H1 (cell line): ENCODE measurements around the gene B3GALT5. TPM values are rescaled to one million over a fixed set of nuclear protein-coding genes. Genes with fewer than 3 reads are reported as not detected.

Experiments used
- CTCF ChIA-PET: fragments of 300-600 bp; sonication (Branson Sonifier 250); formaldehyde crosslinking; loops from one replicate; lab custom pipeline; 2021; ENCODE audit not compliant: partially characterized antibody; lab: Charles Lee
- POLR2A ChIA-PET: fragments of 300-600 bp; sonication (Branson Sonifier 250); formaldehyde crosslinking; loops from one replicate; lab custom pipeline; 2021; ENCODE audit warnings: inconsistent platforms; ENCODE audit not compliant: partially characterized antibody; lab: Charles Lee
- DNase-seq, 2 experiments: peaks; one replicate each; pipeline versions ENCODE4 v3.0.0 to v3.0.0-alpha.2; 2010 to 2022; ENCODE audit warnings: low spot score in 2 of 2, low read depth in 1 of 2, mixed read lengths in 1 of 2
- FAIRE-seq: peaks from 2 replicates; lab custom pipeline; 2011; peaks lifted over from hg19 to GRCh38; lab: Jason Lieb, UNC
- H2AFZ ChIP-seq: 2 replicates; pipeline ENCODE4 v1.8.1; 2012; ENCODE audit warnings: low read length, inconsistent platforms
- H2AK5ac ChIP-seq: 2 replicates; pipeline ENCODE4 v1.6.1; 2013; ENCODE audit warnings: low read depth, low read length
- H2BK120ac ChIP-seq: replicated peaks from 2 replicates; pipeline ENCODE3; 2013; ENCODE audit warnings: low read depth, low read length, inconsistent platforms
- H2BK12ac ChIP-seq: 2 replicates; pipeline ENCODE4 v1.6.1; 2013; ENCODE audit warnings: low read depth, low read length
- H2BK15ac ChIP-seq: 2 replicates; pipeline ENCODE4 v1.6.1; 2013; ENCODE audit warnings: low read length
- H2BK20ac ChIP-seq: 2 replicates; pipeline ENCODE4 v1.6.1; 2013; ENCODE audit warnings: low read length
- H2BK5ac ChIP-seq: 2 replicates; pipeline ENCODE4 v1.6.1; 2013; ENCODE audit warnings: low read depth, low read length
- H3K14ac ChIP-seq: 2 replicates; pipeline ENCODE4 v1.6.1; 2013; ENCODE audit warnings: inconsistent platforms; ENCODE audit not compliant: insufficient read length
- H3K18ac ChIP-seq: 2 replicates; pipeline ENCODE4 v1.6.1; 2013; ENCODE audit warnings: low read length; ENCODE audit errors: extremely low read depth
- H3K23ac ChIP-seq: 2 replicates; pipeline ENCODE4 v1.6.1; 2013; ENCODE audit warnings: inconsistent platforms; ENCODE audit not compliant: insufficient read length
- H3K23me2 ChIP-seq: 2 replicates; pipeline ENCODE4 v1.6.1; 2013; ENCODE audit warnings: low read depth, low read length
- H3K27ac ChIP-seq: 2 replicates; pipeline ENCODE4 v1.6.1; 2011; ENCODE audit warnings: low read depth, low read length, inconsistent platforms
- H3K27me3 ChIP-seq, 4 experiments: replicated peaks in 1 of 4; 1 replicate in 1 of 4; 2 replicates in 3 of 4; pipeline versions ENCODE4 v1.6.1 to v1.8.1; 2011 to 2013; ENCODE audit warnings: low read length in 3 of 4, mild to moderate bottlenecking in 3 of 4, inconsistent platforms in 2 of 4, mixed read lengths in 2 of 4, moderate library complexity in 1 of 4; ENCODE audit not compliant: control insufficient read depth in 3 of 4, insufficient read depth in 3 of 4; ENCODE audit errors: extremely low read depth in 1 of 4
- H3K36me3 ChIP-seq, 4 experiments: 2 replicates each; pipeline versions ENCODE4 v1.6.1 to v1.8.1; 2011 to 2013; ENCODE audit warnings: mild to moderate bottlenecking in 4 of 4, low read length in 3 of 4, moderate library complexity in 2 of 4, control low read depth in 1 of 4, inconsistent platforms in 1 of 4; ENCODE audit not compliant: insufficient read depth in 4 of 4, control insufficient read depth in 2 of 4
- H3K4ac ChIP-seq: replicated peaks from 2 replicates; pipeline ENCODE3; 2013; ENCODE audit warnings: low read length, low read depth, mixed read lengths, inconsistent platforms; ENCODE audit not compliant: insufficient read length
- H3K4me1 ChIP-seq, 4 experiments: replicated peaks in 1 of 4; 1 replicate in 1 of 4; 2 replicates in 3 of 4; pipeline versions ENCODE4 v1.6.1 to v1.8.1; 2011 to 2013; ENCODE audit warnings: low read length in 3 of 4, inconsistent platforms in 2 of 4, mixed read lengths in 1 of 4; ENCODE audit not compliant: insufficient read depth in 4 of 4, control insufficient read depth in 3 of 4
- H3K4me2 ChIP-seq, 2 experiments: 2 replicates each; pipeline versions ENCODE4 v1.6.1 to v1.8.1; 2011 to 2013; ENCODE audit warnings: low read depth in 2 of 2, low read length in 2 of 2, control low read depth in 1 of 2, inconsistent platforms in 1 of 2, mild to moderate bottlenecking in 1 of 2; ENCODE audit not compliant: insufficient read depth in 1 of 2
- H3K4me3 ChIP-seq, 4 experiments: fragments of 200-600, 300-600 bp in 1 of 4; sonication (generic), shearing (Covaris generic), sonication (Bioruptor Twin) in 1 of 4; 2 replicates each; pipeline versions ENCODE4 v1.5.1 to v1.8.1; 2011 to 2016; ENCODE audit warnings: low read length in 4 of 4, low read depth in 3 of 4, control low read depth in 2 of 4, inconsistent platforms in 2 of 4, mild to moderate bottlenecking in 2 of 4, mixed read lengths in 1 of 4, moderate library complexity in 1 of 4; ENCODE audit not compliant: insufficient read depth in 2 of 4; ENCODE audit errors: extremely low read depth in 1 of 4
- H3K56ac ChIP-seq: replicated peaks from 2 replicates; pipeline ENCODE3; 2013; ENCODE audit warnings: low read depth, mild to moderate bottlenecking, mixed read lengths, low read length, inconsistent platforms; ENCODE audit not compliant: insufficient read length
- H3K79me1 ChIP-seq: 2 replicates; pipeline ENCODE4 v1.6.1; 2013; ENCODE audit warnings: low read depth, low read length, control low read depth
- H3K79me2 ChIP-seq, 2 experiments: 2 replicates each; pipeline versions ENCODE4 v1.6.1 to v1.8.1; 2012 to 2013; ENCODE audit warnings: low read length in 2 of 2, mild to moderate bottlenecking in 2 of 2, inconsistent platforms in 1 of 2; ENCODE audit not compliant: insufficient read depth in 2 of 2, control insufficient read depth in 1 of 2
- H3K9ac ChIP-seq, 4 experiments: replicated peaks in 1 of 4; 1 replicate in 1 of 4; 2 replicates in 3 of 4; pipeline versions ENCODE4 v1.6.1 to v1.8.1; 2011 to 2013; ENCODE audit warnings: low read depth in 3 of 4, low read length in 3 of 4, control low read depth in 2 of 4, mild to moderate bottlenecking in 2 of 4, moderate library complexity in 2 of 4, inconsistent platforms in 1 of 4; ENCODE audit errors: extremely low read depth in 1 of 4
- H3K9me3 ChIP-seq, 2 experiments: 2 replicates each; pipeline versions ENCODE4 v1.6.1 to v1.8.1; 2012 to 2013; ENCODE audit warnings: mild to moderate bottlenecking in 2 of 2, moderate library complexity in 2 of 2, control low read depth in 1 of 2, inconsistent platforms in 1 of 2, low read depth in 1 of 2, low read length in 1 of 2, mixed read lengths in 1 of 2; ENCODE audit not compliant: insufficient read depth in 2 of 2
- H4K20me1 ChIP-seq, 2 experiments: replicated peaks in 1 of 2; 2 replicates each; pipeline versions ENCODE3 to v1.8.1; 2011 to 2013; ENCODE audit warnings: inconsistent platforms in 2 of 2, low read length in 2 of 2, mild to moderate bottlenecking in 1 of 2; ENCODE audit not compliant: insufficient read depth in 2 of 2, control insufficient read depth in 1 of 2
- H4K5ac ChIP-seq: 2 replicates; pipeline ENCODE4 v1.6.1; 2013; ENCODE audit warnings: low read length, low read depth, mixed read lengths, inconsistent platforms; ENCODE audit not compliant: insufficient read length
- H4K8ac ChIP-seq: 2 replicates; pipeline ENCODE4 v1.8.0; 2013; ENCODE audit warnings: mild to moderate bottlenecking, moderate library complexity, low read length, inconsistent platforms; ENCODE audit not compliant: insufficient read depth; ENCODE audit errors: extremely low read depth
- H4K91ac ChIP-seq: replicated peaks from 2 replicates; pipeline ENCODE3; 2013; ENCODE audit warnings: low read length, mixed read lengths, inconsistent platforms; ENCODE audit not compliant: insufficient read length
- ASH2L ChIP-seq: fragments of 200-600, 300-600 bp; sonication (generic); IDR thresholded peaks from one replicate; pipeline ENCODE4 v1.7.1; 2017; ENCODE audit warnings: low read length
- ATF3 ChIP-seq: IDR thresholded peaks from 2 replicates; pipeline ENCODE4 v1.6.1; 2011; ENCODE audit warnings: low read depth, mild to moderate bottlenecking, low read length; ENCODE audit not compliant: insufficient read depth
- BACH1 ChIP-seq: IDR thresholded peaks from 2 replicates; pipeline ENCODE4 v1.6.1; 2012; ENCODE audit warnings: low read length, improper control_type of control experiment
- CTBP2 ChIP-seq: IDR thresholded peaks from 2 replicates; pipeline ENCODE4 v1.7.0; 2011; ENCODE audit warnings: borderline replicate concordance, mild to moderate bottlenecking, moderate library complexity, mixed read lengths, low read length; ENCODE audit not compliant: insufficient read depth, insufficient read length
- JUN ChIP-seq: IDR thresholded peaks from 2 replicates; pipeline ENCODE4 v1.6.1; 2011; ENCODE audit warnings: low read depth, mild to moderate bottlenecking, improper control_type of control experiment, low read length
- KDM5A ChIP-seq: fragments of 200-600 bp; IDR thresholded peaks from 2 replicates; pipeline ENCODE4 v1.7.1; 2012; ENCODE audit warnings: mild to moderate bottlenecking, low read length, inconsistent platforms, mixed read lengths
- RFX5 ChIP-seq: IDR thresholded peaks from 2 replicates; pipeline ENCODE4 v1.6.1; 2011; ENCODE audit warnings: low read depth, low read length, improper control_type of control experiment, borderline replicate concordance
- SP1 ChIP-seq: IDR thresholded peaks from 2 replicates; pipeline ENCODE4 v1.6.1; 2011; ENCODE audit warnings: low read depth, low read length
- SP4 ChIP-seq: IDR thresholded peaks from 2 replicates; pipeline ENCODE4 v1.6.1; 2012; ENCODE audit warnings: low read length, inconsistent platforms
- SRF ChIP-seq: IDR thresholded peaks from 2 replicates; pipeline ENCODE4 v1.6.1; 2011; ENCODE audit warnings: mild to moderate bottlenecking, low read depth, low read length, moderate library complexity
- TCF12 ChIP-seq: IDR thresholded peaks from 2 replicates; pipeline ENCODE4 v1.6.1; 2011; ENCODE audit warnings: low read depth, mild to moderate bottlenecking, low read length
- ZNF274 ChIP-seq: IDR thresholded peaks from 2 replicates; pipeline ENCODE4 v1.7.0; 2012; ENCODE audit warnings: low read length, borderline replicate concordance; ENCODE audit errors: extremely low read depth
- WGBS, 2 experiments: shearing (Covaris generic) in 1 of 2; methylation state at CpG; one replicate each; pipeline versions ENCODE4 v1.1.6 to v1.1.7; 2013 to 2015; ENCODE audit warnings: low lambda C conversion rate in 2 of 2, mixed read lengths in 2 of 2, inconsistent platforms in 1 of 2, low coverage in 1 of 2, missing lambda C conversion rate in 1 of 2; ENCODE audit not compliant: insufficient replicate concordance in 2 of 2, insufficient coverage in 1 of 2, insufficient read length in 1 of 2; ENCODE audit errors: extremely low coverage in 1 of 2, missing lambda C conversion rate in 1 of 2; 5-methylcytosine and 5-hydroxymethylcytosine counted together
- polyA plus RNA-seq, 7 experiments: library from polyadenylated mRNA; depleted of rRNA in 3 of 7; stranded (reverse) in 5 of 7; unstranded in 2 of 7; fragments of >200 nt in 5 of 7; fragments of 200-250 nt in 2 of 7; gene quantifications; 1 replicate in 5 of 7; 2 replicates in 1 of 7; 4 replicates in 1 of 7; pipeline versions ENCODE4 v1.2.1 to v1.2.3, GENCODE V29; 2011 to 2013; ENCODE audit warnings: missing spikeins in 2 of 7, mixed read lengths in 2 of 7
- total RNA-seq: library from RNA; stranded (reverse); fragmentation: NEBNext Ultra II Directional; extraction: Animal tissue kit (Norgen Biotek cat#: 25700); gene quantifications from 2 replicates; pipeline ENCODE4 v1.2.1, GENCODE V29; 2021
- TF ChIP-seq, protein P1 (sequence below): IDR thresholded peaks from 2 replicates; pipeline ENCODE4 v1.6.1; 2011; ENCODE audit warnings: low read length, improper control_type of control experiment

The B3GALT5 gene
- total and polyA plus RNA-seq, 2 of the 8 experiments (the other 6 are each of a cell fraction or from before 2014, with no cell fraction given) = 11.9 to 25.1 TPM

DNA sequence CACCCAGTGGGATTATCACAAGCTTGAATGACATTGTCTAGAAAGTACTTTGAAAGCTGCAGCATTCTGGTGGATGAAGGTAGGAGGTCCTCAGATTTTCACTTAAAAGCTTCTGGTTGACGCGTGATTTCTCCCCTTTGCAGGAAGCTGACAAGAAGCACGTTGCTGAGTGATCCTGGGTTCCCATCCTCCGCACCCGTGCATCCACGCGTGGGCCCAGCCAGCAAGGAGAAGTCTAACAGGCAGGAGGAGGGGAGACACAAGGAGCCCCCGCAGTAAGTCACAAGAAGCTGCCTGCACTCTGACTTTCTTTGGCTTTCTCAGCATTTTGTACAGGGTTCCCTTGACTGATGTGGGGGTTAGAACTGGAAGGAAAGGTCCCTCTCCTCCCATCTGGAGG is 7.8 kb upstream of the B3GALT5 start:
- 88% methylated on average over 8 of the region's 8 CpGs; no CpG with 5 or more reads in 1 of the 2 experiments for WGBS, 2 experiments

More for the DNA sequence above, 7.8 kb upstream of the B3GALT5 start:
- no peak overlapping the region for H2BK120ac ChIP-seq
- H3K23ac ChIP-seq = no peak overlapping the region
- no peak overlapping the region for H2BK20ac ChIP-seq
- H3K4me3 ChIP-seq = no peak overlapping the region
- peaks cover 0 to 45% (median 16%) of the 10 kb centered on the region in 4 experiments; a peak in 6 of 8 replicates for H3K36me3 ChIP-seq
- H3K4ac ChIP-seq = no peak overlapping the region
- no peak overlapping the region for H3K14ac ChIP-seq
- no peak overlapping the region for H3K4me2 ChIP-seq
- H3K56ac ChIP-seq = no peak overlapping the region
- no peak overlapping the region for H3K18ac ChIP-seq
- H4K91ac ChIP-seq = no peak overlapping the region
- H3K79me1 ChIP-seq = no peaks in the 10 kb centered on the region
- H2AK5ac ChIP-seq = no peak overlapping the region
- H4K8ac ChIP-seq = no peak overlapping the region
- peaks cover 0 to 2% (median 0%) of the 10 kb centered on the region in 4 experiments; a peak in 2 of 7 replicates for H3K4me1 ChIP-seq
- no peak overlapping the region for H2BK12ac ChIP-seq
- DNase-seq (no peak), FAIRE-seq (no peak)
- no peak overlapping the region for H2BK5ac ChIP-seq
- TF ChIP-seq KDM5A = no peak
- TF ChIP-seq SRF = no peak
- TF ChIP-seq ASH2L = no peak
- no peak for TF ChIP-seq SP4
- TF ChIP-seq BACH1 = no peak
- TF ChIP-seq ATF3 = no peak
- no peak for TF ChIP-seq CTBP2
- no peak for TF ChIP-seq RFX5
- TF ChIP-seq SP1 = no peak
- TF ChIP-seq JUN = no peak
- TF ChIP-seq ZNF274 = no peak
- TF ChIP-seq, protein P1, sequence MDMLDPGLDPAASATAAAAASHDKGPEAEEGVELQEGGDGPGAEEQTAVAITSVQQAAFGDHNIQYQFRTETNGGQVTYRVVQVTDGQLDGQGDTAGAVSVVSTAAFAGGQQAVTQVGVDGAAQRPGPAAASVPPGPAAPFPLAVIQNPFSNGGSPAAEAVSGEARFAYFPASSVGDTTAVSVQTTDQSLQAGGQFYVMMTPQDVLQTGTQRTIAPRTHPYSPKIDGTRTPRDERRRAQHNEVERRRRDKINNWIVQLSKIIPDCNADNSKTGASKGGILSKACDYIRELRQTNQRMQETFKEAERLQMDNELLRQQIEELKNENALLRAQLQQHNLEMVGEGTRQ = no peak
- no peak for TF ChIP-seq TCF12
- H3K9me3 ChIP-seq = no peaks in the 10 kb centered on the region; a peak in 1 of 4 replicates
- ChIA-PET POLR2A (interaction anchor here (1.4 kb wide), 1 partner anchor 9 kb away, joined by 5 read pairs; no protein-coding TSS in a partner anchor), CTCF (interaction anchor here (0.6 kb wide), 1 partner anchor 164 kb away, joined by 3 read pairs; no protein-coding TSS in a partner anchor)
- peaks cover 0 to 4% of the 10 kb centered on the region in 2 experiments; a peak in 2 of 4 replicates for H3K79me2 ChIP-seq
- H2AFZ ChIP-seq = no peak overlapping the region
- H3K27ac ChIP-seq = no peak overlapping the region
- H4K20me1 ChIP-seq = no peaks in the 10 kb centered on the region
- H3K9ac ChIP-seq = no peak overlapping the region
- no peak overlapping the region for H2BK15ac ChIP-seq
- no peaks in the 10 kb centered on the region for H3K23me2 ChIP-seq
- no peak overlapping the region for H4K5ac ChIP-seq
- no peaks in the 10 kb centered on the region for H3K27me3 ChIP-seq
